GM19240 (cell line): ENCODE results near the gene TMEM117.

ENCODE experiments used
- DNase-seq: peaks from one replicate; pipeline ENCODE4 v3.0.0; 2011; ENCODE audit warnings: low spot score; ENCODE audit not compliant: insufficient read length

TMEM117 gene

GRCh38 chr12:44287545-44287944 lies 451.7 kb downstream of the TMEM117 start:
- DNase-seq: no peak

DNA sequence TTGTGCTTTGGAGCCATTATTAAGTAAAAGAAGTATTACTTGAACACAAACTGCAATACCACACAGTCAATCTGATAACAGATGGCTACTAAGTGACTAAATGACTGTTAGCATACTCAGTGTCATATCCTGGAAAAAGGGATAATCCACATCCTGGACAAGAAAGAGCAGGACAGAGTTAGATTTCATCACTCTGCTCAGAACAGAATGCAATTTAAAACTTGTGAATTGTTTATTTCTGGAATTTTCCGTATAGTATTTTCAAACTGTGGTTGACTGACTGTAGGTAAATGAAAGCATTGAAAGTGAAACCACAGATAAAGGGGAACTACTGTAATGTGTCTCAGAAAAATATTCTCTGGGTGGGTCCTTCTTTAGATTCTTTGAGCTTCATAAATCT lies 458.8 kb downstream of the TMEM117 start:
- no peak for DNase-seq

DNA sequence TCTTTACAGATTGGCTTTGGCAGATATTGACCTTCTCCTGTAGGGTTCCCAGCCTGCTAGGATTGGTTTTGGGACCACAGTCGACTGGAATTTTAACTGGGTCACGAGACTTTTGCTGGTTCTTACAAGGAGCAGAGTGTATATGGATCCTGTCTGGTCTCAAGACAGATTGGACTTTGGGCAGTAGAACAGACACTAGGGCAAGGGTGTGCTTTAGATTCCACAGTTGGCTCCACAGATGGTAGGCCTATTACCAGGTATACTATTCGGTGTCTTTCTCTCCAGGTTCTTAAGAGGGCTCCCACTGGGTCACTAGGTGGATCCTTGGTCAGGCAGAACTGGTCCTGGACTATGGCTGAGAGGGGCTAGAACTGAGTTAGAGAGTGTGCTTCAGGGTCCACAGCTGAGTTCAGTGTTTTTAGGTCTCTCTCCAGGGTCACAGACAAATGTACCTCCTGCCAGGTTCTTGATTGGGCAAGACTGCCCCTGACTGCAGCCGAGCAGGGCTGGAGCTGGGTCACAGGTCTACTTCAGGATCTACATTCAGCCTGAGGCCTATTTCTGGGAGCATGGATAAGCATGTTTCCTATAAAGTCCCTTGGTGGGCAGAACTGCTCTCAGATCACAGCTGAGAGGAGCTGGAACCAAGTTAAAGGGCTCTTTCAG lies 460.2 kb downstream of the TMEM117 start:
- no peak for DNase-seq

- DNase-seq: no peak
Measured at GRCh38 chr12:44296624-44297197, 460.8 kb downstream of the TMEM117 start.

DNA sequence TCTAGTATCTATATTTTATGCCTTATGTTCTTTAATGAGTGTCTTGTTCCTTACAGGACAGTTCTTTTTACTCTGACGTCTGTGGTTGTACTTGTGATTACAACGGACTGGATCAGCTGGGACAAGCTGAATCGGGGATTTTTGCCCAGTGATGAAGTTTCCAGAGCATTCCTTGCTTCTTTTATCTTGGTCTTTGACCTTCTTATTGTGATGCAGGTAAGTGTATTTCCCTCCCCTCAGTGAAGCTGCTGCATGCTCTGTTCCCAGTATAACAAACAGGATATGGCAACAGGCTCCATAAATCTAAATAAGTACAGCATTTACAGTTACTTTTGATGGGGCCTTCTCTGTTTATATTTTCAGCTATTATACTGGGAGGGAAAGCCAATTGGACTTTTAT lies 463.6 kb downstream of the TMEM117 start:
- no peak for DNase-seq

GRCh38 chr12:44307506-44308168 lies 471.8 kb downstream of the TMEM117 start:
- DNase-seq: no peak

- DNase-seq: no peak
Measured at GRCh38 chr12:44313188-44313587, 477.3 kb downstream of the TMEM117 start.

GRCh38 chr12:44314007-44314500 lies 478.2 kb downstream of the TMEM117 start:
- no peak for DNase-seq

DNA sequence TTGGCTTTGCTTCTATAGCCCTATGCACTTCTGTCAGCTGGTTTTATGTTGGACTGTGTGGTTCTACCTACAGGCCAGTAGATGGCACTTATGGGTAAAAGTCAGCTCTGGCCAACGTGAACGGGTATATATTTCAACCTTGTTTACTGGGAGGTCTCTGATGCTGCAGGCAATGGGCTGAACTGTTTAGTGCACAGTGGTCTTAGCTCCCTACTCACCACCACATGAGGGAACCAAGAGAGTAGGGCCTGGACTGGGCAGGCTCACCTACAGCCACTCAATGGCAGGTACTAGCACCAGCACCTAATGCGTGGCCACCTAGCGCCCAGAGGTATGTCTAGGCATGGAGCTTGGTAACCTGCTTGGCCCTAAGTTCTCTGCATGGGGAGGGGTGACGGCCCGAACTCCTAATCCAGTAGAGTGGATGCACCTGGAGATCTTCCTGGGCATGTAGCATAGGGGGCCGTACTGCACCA lies 481.8 kb downstream of the TMEM117 start:
- DNase-seq: no peak

DNA sequence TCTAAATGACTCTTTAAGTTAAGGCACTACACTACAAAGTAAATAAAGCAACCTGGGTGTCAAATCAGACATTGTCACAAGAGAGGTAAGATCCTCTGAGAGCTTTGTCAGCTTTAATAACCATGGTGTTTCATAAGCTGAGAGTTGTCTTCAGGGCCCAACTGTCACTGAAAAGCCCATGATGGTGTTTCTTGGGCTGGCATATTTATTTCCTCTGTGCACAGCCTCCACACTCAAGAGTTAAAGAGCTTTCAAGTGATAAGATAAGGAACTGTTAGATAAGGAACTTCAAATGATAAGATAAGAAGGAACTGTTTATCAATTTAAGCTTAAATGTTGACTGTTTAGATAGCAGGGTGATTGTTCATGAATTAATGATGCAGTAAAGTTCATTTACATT lies 495.4 kb downstream of the TMEM117 start:
- DNase-seq: no peak

DNA sequence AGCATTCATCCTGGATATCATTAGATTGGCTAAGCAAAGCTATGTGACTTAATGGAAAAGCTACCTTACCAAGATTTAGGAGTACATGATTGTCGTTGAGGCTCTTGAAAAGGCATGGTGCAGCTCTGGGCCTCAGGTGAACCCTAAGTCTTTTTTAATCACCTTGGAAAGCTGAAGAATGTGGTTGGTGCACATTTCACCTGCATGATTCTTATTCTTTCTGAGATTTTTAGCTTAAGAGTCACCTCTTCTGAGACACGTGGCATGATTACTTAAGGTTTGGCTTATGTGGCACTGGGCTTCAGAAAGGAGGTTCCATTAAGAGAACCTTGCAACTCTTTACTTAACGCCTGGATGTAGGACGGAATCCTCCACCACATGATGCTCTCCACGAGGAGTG lies 498.5 kb downstream of the TMEM117 start:
- DNase-seq: no peak

- no peak for DNase-seq
Measured at GRCh38 chr12:44335030-44335429, 499.1 kb downstream of the TMEM117 start.

- no peak for DNase-seq
Measured at GRCh38 chr12:44336577-44336976, 500.7 kb downstream of the TMEM117 start.

DNA sequence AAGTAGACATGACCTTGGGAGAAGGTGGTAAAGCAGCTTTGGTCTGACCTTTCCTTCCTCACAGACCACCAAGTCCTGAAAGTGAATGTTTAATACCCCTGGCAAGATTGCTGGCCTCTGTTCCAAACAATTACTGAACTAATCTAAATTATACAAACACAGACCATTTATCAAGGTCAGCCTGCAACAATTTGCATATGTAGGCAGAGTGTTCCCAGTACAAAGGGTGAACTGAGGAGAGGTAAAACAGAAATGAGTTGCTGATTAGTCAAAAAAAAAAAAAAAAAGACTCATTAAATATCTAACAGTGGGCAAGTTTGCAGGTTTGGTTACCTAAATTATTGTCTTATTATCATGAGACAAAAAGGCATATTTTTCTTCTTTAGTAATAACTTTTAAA lies 506.5 kb downstream of the TMEM117 start:
- no peak for DNase-seq

- no peak for DNase-seq
Measured at GRCh38 chr12:44347145-44347544, 511.3 kb downstream of the TMEM117 start.

DNA sequence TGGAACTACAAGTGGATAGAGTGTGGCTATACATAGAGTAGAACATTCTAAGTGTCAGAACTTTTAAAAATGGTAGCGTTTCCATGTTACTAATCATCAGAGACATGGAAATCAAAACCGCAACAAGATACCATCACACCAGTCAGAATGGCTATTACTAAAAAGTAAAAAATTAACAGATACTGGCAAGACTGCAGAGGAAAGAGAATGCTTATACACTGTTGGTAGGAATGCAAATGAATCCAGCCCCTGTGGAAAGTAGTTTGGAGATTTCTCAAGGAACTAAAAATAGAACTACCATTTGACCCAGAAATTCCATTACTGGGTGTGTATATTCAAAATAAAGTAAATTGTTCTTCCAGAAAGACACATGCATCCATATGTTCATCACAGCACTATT lies 521.6 kb downstream of the TMEM117 start:
- DNase-seq: no peak

DNA sequence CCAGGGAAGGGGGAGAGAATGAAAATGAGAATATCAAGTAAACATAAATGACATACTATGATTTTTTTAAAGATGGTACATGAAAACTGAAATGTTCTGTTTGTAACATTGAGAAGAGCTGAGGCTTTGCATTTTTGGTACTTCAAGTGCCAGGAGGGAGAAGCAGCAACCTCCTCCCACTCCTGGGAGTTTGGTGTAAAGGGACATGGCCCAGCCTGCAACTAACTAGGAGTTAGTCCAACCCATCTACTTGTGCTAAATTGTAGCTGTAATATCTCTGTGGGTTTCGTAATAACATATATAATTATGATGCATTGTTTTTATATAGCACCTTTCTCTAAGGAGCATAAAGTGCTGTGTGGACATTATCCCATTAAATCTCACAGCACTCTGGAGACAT lies 522.8 kb downstream of the TMEM117 start:
- DNase-seq: no peak

GRCh38 chr12:44362947-44363346 lies 527.1 kb downstream of the TMEM117 start:
- no peak for DNase-seq

GRCh38 chr12:44367136-44367535 lies 531.3 kb downstream of the TMEM117 start:
- no peak for DNase-seq

DNA sequence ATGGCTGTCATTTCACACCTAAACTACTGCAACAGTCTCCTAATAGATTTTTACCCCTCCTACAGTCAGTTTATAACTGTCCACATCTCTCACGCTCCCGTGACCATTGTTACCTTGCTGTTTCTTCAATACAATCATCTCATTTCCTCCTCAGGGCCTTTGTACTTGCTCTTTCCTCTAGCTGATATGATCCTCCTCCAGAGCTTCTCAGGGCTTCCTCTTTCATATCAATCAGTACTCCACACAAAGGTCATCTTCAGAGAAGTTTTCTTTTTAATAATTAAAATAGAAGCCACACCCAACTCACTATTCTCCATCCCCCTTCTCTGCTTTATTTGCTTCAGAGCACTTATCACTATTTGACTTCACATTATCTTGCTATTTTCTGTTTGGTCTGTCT lies 532.0 kb downstream of the TMEM117 start:
- no peak for DNase-seq

- DNase-seq: no peak
Measured at GRCh38 chr12:44369998-44370397, 534.1 kb downstream of the TMEM117 start.

DNA sequence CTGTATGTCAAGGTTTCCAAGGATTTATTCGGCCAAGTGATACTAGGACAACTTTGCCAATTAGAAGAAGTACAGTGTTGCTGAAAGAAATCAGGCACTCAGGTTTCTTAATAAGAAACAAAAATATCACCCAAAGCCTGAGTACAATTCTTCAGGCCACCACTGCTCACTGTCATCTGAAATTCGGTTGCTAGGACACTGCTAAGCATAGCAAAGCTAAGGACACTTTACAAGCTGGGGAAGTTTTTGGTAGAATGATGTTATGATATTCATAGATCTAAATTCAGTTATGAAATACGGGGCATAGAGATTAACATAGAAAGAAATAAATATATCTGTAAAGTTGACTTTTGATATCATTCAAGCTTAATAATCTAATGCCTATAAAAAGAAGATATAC lies 535.1 kb downstream of the TMEM117 start:
- no peak for DNase-seq

GRCh38 chr12:44372259-44372658 lies 536.4 kb downstream of the TMEM117 start:
- DNase-seq: no peak
